Measurements from ENCODE around the gene HEXB.
"Not testable (repeated sequence)": the region's sequence is repeated elsewhere in the genome, so short reads cannot be mapped to it uniquely, and the experiment has no call there.

HEXB gene

DNA sequence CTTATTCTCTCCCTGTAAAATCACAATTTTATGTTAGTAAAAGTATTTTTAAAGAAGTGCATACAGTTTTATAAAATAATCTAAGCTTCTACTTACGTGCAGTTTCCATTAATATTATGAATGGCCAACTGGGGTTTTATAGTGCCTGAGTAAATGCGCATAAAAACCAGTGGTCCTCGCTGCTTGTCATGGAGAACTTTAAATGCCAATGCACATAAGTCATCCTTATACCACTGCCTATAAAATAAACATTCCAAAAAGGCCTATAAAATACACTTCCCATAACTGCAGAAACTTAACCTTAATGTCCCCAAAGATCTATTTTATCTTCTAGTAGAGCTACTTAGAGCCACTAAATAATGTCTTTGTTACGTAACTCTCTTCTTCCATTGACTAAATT lies 53.4 kb downstream of the HEXB start:
- DNase-seq (ENCODE audit: low spot score): no peak

DNA sequence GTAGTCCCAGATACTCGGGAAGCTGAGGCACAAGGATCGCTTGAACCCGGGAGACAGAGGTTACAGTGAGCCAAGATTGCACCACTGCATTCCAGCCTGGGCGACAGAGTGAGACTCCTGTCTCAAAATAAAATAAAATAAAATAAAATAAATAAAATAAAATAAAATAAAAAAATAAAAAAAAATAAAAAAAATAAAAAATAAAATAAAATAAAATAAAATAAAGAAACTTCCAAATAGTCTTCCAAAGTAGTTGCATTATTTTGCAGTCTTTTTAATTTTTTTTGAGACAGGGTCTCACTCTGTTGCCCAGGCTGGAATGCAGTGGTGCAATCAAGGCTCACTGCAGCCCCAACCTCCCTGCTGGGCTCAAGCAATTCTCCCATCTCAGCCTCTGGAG lies 63.7 kb downstream of the HEXB start:
- DNase-seq (ENCODE audit: low spot score): not testable (repeated sequence)

DNA sequence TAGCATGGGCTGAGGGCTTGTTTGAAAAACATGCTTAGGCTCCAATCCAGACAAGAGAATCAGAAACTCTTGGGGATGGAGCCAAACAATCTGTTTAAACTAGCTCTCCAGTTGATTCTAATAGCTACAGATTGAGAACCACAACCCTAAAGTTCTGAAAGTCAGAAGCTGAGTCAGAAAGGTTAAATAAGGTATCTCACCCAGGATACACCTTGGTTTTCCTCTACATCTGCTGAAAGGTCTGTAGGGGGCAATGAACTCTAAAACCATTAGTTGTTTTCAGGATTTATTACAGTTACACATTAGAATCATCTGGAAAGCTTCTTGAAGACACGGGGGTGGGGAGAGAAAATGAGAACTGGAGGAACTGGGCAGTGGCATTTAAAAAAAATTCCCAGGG lies 76.2 kb downstream of the HEXB start:
- no peak for DNase-seq (ENCODE audit: low spot score)

DNA sequence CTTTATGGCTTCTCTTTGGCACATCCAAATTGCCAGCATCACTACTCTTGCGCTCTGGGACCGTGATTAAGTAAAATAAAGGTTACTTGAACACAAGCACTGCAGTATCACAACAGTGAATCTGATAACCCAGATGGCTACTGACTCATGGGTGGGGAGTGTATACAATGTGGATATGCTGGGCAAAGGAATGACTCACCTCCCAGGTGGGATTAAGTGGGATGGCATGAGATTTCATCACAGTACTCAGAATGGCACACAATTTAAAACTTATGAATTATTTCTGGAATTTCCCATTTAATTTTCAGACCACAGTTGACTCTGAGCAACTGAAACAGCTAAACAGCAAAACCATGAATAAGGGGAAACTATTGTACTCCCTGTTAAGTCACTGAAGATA lies 77.6 kb downstream of the HEXB start:
- peak; percentile 74 for DNase-seq (ENCODE audit: low spot score)

DNA sequence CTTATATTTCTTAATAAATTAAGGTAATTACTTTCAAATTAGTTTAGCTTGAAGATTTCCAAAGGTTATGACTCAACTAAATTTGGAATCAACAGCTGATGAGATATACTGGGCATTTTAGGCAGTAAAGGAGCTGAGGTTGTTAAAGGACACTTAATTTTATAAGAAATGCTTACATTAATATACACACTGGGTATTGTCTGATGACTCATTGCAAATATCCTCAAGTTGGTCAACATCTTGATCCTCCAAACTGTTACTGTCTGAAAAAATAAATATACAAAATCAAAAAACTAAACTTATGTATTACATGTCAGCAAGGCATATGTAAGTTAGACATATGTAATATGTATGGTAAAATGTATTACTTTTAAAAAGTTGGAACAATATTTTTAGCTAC lies 78.5 kb downstream of the HEXB start:
- DNase-seq (ENCODE audit: low spot score): no peak

DNA sequence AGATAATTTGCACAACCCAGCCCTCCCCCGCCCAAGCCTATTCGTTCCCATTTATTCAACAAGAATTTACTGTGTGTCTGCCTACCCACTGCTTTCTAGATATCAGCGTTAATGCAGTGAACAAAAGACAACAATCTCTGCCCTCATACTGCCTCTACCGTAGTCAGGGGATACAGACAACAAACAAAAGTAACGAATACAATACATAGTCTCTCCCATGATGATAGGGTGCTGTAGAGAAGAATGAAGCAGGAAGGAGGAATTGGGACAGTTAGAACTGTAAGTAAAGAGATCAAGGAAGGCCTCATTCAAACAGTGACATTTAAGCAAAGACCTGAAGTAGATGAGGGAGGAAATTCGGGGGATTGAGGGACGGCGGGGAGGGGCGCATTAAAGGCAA lies 80.2 kb downstream of the HEXB start:
- no peak for DNase-seq (ENCODE audit: low spot score)

DNA sequence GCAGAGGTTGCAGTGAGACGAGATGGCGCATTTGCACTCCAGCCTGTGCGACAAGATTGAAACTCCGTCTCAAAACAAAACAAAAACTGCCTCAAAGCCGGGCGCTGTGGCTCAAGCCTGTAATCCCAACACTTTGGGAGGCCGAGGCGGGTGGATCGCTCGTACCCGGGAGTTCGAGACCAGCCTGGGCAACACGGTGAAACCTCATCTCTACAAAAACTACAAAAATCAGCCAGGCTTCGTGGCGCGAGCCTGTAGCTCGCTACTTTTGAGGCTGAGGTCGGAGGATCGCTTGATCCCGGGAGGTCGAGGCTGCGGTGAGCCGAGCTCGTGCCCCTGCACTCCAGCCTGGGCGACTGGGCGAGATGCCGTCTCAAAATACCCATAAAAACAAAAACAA lies 80.9 kb downstream of the HEXB start:
- no peak for DNase-seq (ENCODE audit: low spot score)

DNA sequence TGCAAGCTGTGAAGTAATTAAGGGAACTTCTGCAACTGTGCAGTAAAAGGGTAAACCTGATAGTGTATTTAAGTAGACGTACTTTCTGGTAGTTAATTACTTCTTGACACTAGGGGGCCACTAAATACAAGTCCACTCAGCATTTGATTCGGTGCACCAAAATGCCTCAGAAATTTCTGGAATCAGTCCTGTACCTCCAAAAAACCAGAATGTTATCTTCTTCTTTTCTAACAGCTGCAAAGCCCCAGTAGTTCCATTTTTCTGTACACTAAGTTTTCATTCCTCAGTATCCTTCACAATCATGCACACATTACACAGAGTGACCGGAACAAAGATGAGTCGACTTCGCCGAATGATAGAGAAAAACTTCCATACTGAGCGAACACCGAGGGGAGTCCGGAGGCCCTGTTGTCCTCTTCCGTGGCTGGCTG lies 81.4 kb downstream of the HEXB start:
- peak; percentile 60 for DNase-seq (ENCODE audit: low spot score)

DNA sequence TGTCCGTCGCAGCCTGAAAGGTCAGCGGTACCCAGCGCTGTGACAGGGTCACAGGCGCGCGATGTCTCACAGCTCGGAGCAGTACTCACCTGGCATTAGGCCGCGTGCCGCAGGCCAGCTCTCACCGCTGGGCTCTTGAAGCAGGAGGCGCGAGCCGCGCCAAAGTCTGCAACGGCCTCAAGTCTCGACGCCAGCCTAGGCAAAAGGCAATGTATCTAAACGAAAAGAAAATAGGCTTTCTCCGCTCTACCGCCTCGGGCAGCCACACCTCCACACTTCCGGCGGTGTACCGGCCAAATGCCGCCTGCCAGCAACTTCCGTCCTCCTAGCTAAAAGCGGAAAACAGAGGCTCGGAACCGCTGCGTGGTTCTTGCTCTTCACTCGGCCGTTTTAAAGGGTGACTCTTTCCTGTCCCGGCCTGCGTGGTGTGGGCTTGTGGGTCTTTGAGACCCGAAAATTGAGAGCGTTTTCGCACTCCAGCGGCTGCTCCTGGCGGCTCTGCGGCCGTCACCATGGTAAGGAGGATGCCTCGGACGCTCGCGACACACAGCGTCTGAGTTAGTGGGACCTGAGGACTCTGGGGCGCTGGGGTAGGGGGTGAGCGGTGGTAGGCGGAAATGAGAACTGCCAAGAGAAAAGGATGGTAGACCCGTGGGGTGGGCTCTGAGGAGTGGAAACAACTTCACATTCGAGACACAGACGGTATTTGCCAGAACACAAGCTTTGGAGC lies 82.0 kb downstream of the HEXB start, which contains the start of the genes GFM2 and NSA2:
GFM2 (minus strand) TSS at position 269 of the 730 bp plus-strand sequence. CDS start 3,375 bp downstream, outside the sequence.
NSA2 (plus strand) TSS at position 401 of the 730 bp plus-strand sequence; CDS start at position 513, 112 bp downstream.
- DNase-seq (ENCODE audit: low spot score): peak; percentile 96

DNA sequence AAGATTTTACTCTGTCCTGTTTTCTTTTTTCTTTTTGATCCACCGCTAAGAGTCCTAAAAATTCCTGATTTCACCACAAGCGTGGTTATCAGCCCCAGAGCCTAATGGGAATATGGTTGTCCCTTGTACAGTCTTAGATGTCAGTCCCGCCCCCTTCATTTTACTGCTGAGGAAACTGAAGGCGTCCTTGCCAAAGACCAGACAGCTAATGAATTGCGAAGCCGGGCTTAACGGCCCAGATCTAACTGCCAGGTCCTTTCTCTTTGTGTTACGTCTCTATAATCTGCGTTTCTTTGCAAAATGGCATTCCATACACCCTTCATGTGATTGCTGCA lies 82.5 kb downstream of the HEXB start:
- DNase-seq (ENCODE audit: low spot score): peak; percentile 52

Data from LoVo (cell line).